Fibroblast of lung (primary cell): ENCODE data around the gene SLC7A5. TPM values are rescaled to one million over a fixed set of nuclear protein-coding genes. Genes with fewer than 3 reads are reported as not detected.

ENCODE experiments used
- DNase-seq, 2 donors: peaks; one replicate each; pipeline versions ENCODE4 v3.0.0 to v3.0.0-alpha.2; 2010; ENCODE audit warnings: low read depth in 2 of 2
- H2AFZ ChIP-seq: 2 replicates; pipeline ENCODE4 v1.5.1; 2012; ENCODE audit warnings: low read length, control low read depth, inconsistent platforms
- H3K27ac ChIP-seq: 2 replicates; pipeline ENCODE4 v1.5.1; 2011; ENCODE audit warnings: low read length, control low read depth; ENCODE audit not compliant: insufficient read depth
- H3K27me3 ChIP-seq: 2 replicates; pipeline ENCODE4 v1.5.1; 2011; ENCODE audit warnings: mild to moderate bottlenecking, low read length; ENCODE audit not compliant: control insufficient read depth, insufficient read depth
- H3K36me3 ChIP-seq: 2 replicates; pipeline ENCODE4 v1.5.1; 2011; ENCODE audit warnings: low read length; ENCODE audit not compliant: control insufficient read depth, insufficient read depth
- H3K4me1 ChIP-seq: 2 replicates; pipeline ENCODE4 v1.5.1; 2011; ENCODE audit warnings: low read length; ENCODE audit not compliant: control insufficient read depth, insufficient read depth; ENCODE audit errors: extremely low read depth
- H3K4me2 ChIP-seq: 2 replicates; pipeline ENCODE4 v1.5.1; 2011; ENCODE audit warnings: low read length, control low read depth; ENCODE audit not compliant: insufficient read depth; ENCODE audit errors: extremely low read depth
- H3K4me3 ChIP-seq, 4 experiments: fragments of 200-600 bp in 1 of 4; sonication (generic) in 1 of 4; replicated peaks in 1 of 4; 2 replicates each; pipeline ENCODE4 v1.5.1; 2011 to 2016; ENCODE audit warnings: low read length in 4 of 4, low read depth in 3 of 4, mild to moderate bottlenecking in 3 of 4, control low read depth in 2 of 4, inconsistent platforms in 1 of 4, mixed read lengths in 1 of 4; ENCODE audit not compliant: insufficient read depth in 1 of 4; ENCODE audit errors: control extremely low read depth in 1 of 4
- H3K79me2 ChIP-seq: 2 replicates; pipeline ENCODE4 v1.5.1; 2012; ENCODE audit warnings: mild to moderate bottlenecking, low read length, inconsistent platforms; ENCODE audit not compliant: control insufficient read depth, insufficient read depth
- H3K9ac ChIP-seq: 2 replicates; pipeline ENCODE4 v1.5.1; 2011; ENCODE audit warnings: mild to moderate bottlenecking, low read length, control low read depth; ENCODE audit not compliant: insufficient read depth
- H3K9me3 ChIP-seq: 2 replicates; pipeline ENCODE4 v1.5.1; 2012; ENCODE audit warnings: low read depth, low read length; ENCODE audit not compliant: control insufficient read depth, insufficient read depth
- H4K20me1 ChIP-seq: 2 replicates; pipeline ENCODE4 v1.5.1; 2011; ENCODE audit warnings: low read length; ENCODE audit not compliant: control insufficient read depth, insufficient read depth; ENCODE audit errors: extremely low read depth
- CTCF ChIP-seq, 2 donors: IDR thresholded peaks in 1 of 2; conservative IDR thresholded peaks in 1 of 2; 1 replicate in 1 of 2; 2 replicates in 1 of 2; pipeline ENCODE4 v1.5.1; 2011 to 2012; ENCODE audit warnings: low read length in 2 of 2, control low read depth in 1 of 2, inconsistent platforms in 1 of 2, low read depth in 1 of 2, mild to moderate bottlenecking in 1 of 2
- EZH2 ChIP-seq: IDR thresholded peaks from 2 replicates; pipeline ENCODE4 v1.5.1; 2012; ENCODE audit warnings: low read length, control low read depth, mild to moderate bottlenecking; ENCODE audit errors: missing control alignments
- polyA plus RNA-seq, 2 donors: library from polyadenylated mRNA; depleted of rRNA in 1 of 2; stranded (reverse) in 1 of 2; unstranded in 1 of 2; fragments of >200 nt; gene quantifications; 2 replicates each; pipeline ENCODE4 v1.2.1, GENCODE V29; 2011 to 2012; ENCODE audit warnings: missing spikeins in 1 of 2
- total RNA-seq: library from RNA; depleted of rRNA; stranded (reverse); fragments of >200 nt; gene quantifications from 2 replicates; pipeline ENCODE4 v1.2.1, GENCODE V29; 2014

Gene SLC7A5
- total and polyA plus RNA-seq, 2 donors (not counting 1 experiment from before 2014, with no cell fraction given): 5.2 to 38.3 TPM

- H3K27me3 ChIP-seq: no peaks in the 10 kb centered on the region
- no peak overlapping the region for H3K4me3 ChIP-seq
- H3K9me3 ChIP-seq: no peaks in the 10 kb centered on the region
- H4K20me1 ChIP-seq: no peaks in the 10 kb centered on the region
- no peaks in the 10 kb centered on the region for H3K79me2 ChIP-seq
- TF ChIP-seq EZH2 (no peak), CTCF (conservative IDR thresholded peaks at IDR 0.05 in 1 of 2, IDR thresholded peaks at IDR 0.05 in 1 of 2; ENCODE audit: low read depth in 1 of 2, low read length in 2 of 2) (no peak)
- DNase-seq: no peak
- H3K4me2 ChIP-seq: no peak overlapping the region
- H3K9ac ChIP-seq: no peak overlapping the region
- no peak overlapping the region for H3K27ac ChIP-seq
- H2AFZ ChIP-seq: no peak overlapping the region
- H3K36me3 ChIP-seq: peaks cover 4% of the 10 kb centered on the region
- peaks cover 2% of the 10 kb centered on the region for H3K4me1 ChIP-seq
Observed at GRCh38 chr16:87847467-87847784, 21.9 kb downstream of the SLC7A5 start.

DNA sequence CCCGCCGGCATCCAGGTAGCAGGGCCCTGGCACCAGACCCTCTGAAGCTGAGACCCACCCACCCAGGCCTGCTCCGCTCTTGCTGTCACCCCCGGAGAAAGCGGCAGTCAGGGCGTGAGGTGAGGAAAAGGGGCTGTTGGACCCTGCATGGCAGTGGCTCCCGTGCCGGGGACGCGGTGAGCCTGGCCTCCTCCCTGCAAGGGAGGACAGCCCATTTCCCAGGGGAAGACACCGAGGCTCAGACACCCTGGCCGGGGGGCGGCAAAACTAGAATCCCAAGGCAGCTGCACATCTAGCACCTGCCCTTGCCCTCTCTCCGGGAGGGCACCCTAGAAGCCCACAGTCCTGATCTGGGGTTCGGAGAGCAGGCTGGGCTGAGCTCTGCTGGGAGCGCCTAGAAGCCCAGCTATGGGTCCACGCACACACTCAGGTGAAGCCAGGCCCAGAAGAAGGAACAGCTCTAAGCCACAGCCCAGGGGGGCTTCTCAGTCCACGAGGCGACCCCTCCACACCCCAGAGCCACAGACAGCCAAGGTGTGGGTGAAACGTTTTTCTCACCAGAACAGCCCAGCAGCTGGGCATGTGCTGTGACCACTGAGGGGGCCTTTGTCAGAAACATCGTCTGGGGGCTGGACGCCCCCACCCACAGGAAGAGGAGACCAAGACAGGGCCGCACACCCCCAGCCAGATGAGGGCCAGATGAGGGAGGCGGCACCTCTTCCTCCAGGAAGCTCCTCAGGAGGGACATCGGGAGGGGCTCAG, 22.4 kb downstream of the SLC7A5 start:
- Histone ChIP-seq H3K4me3 (no peak overlapping the region), H3K27me3 (no peaks in the 10 kb centered on the region), H3K4me1 (peaks cover 2% of the 10 kb centered on the region), H3K36me3 (peaks cover 4% of the 10 kb centered on the region), H3K79me2 (no peaks in the 10 kb centered on the region), H3K4me2 (no peak overlapping the region), H3K27ac (no peak overlapping the region), H2AFZ (no peak overlapping the region), H3K9ac (no peak overlapping the region), H4K20me1 (no peaks in the 10 kb centered on the region), H3K9me3 (no peaks in the 10 kb centered on the region)
- TF ChIP-seq CTCF (conservative IDR thresholded peaks at IDR 0.05 in 1 of 2, IDR thresholded peaks at IDR 0.05 in 1 of 2; ENCODE audit: low read depth in 1 of 2, low read length in 2 of 2) (no peak), EZH2 (no peak)
- DNase-seq: no peak

- Histone ChIP-seq H3K27me3 (no peaks in the 10 kb centered on the region), H3K9ac (no peak overlapping the region), H2AFZ (no peak overlapping the region), H3K36me3 (peaks cover 4% of the 10 kb centered on the region), H3K4me3 (no peak overlapping the region), H3K79me2 (no peaks in the 10 kb centered on the region), H3K9me3 (no peaks in the 10 kb centered on the region), H3K4me2 (no peak overlapping the region), H3K27ac (no peak overlapping the region), H3K4me1 (peaks cover 2% of the 10 kb centered on the region), H4K20me1 (no peaks in the 10 kb centered on the region)
- TF ChIP-seq EZH2 (no peak), CTCF (conservative IDR thresholded peaks at IDR 0.05 in 1 of 2, IDR thresholded peaks at IDR 0.05 in 1 of 2; ENCODE audit: low read depth in 1 of 2, low read length in 2 of 2) (no peak)
- DNase-seq: no peak
Observed at GRCh38 chr16:87845807-87846619, 23.3 kb downstream of the SLC7A5 start.
